ENCODE measurements around the gene ARMC9.

The ARMC9 gene

DNA sequence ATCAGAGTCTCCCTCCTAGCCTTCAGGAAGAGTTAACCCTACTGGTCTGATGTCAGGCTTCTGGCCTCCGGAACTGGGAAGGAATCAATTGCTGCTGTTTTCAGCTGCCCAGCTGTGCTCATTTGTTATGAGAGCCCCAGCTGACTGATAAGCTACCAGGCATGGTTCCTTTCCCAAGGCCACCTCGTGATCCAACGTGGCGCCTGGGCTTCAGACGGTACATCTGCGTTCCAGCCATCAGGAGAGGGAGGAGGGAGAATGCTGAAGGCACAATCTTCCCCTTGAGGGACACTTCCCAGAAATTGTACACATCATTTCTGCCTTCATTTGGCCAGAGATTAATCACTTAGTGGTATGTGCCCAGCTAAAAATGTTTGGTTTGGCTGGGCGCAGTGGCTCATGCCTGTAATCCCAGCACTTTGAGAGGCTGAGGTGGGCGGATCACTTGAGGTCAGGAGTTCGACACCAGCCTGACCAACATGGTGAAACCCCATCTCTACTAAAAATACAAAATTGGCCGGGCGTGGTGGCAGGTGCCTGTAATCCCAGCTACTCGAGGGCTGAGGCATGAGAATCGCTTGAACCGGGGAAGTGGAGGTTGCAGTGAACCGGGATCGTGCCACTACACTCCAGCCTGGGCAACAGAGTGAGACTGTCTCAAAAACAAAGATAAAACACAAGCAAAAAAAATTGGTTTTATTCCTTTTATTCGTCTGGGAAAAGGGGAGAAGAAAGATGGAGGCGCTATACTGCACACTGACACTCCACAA is 10.5 kb upstream of the ARMC9 start:
- TF ChIP-seq, protein P1, sequence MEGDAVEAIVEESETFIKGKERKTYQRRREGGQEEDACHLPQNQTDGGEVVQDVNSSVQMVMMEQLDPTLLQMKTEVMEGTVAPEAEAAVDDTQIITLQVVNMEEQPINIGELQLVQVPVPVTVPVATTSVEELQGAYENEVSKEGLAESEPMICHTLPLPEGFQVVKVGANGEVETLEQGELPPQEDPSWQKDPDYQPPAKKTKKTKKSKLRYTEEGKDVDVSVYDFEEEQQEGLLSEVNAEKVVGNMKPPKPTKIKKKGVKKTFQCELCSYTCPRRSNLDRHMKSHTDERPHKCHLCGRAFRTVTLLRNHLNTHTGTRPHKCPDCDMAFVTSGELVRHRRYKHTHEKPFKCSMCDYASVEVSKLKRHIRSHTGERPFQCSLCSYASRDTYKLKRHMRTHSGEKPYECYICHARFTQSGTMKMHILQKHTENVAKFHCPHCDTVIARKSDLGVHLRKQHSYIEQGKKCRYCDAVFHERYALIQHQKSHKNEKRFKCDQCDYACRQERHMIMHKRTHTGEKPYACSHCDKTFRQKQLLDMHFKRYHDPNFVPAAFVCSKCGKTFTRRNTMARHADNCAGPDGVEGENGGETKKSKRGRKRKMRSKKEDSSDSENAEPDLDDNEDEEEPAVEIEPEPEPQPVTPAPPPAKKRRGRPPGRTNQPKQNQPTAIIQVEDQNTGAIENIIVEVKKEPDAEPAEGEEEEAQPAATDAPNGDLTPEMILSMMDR (conservative IDR thresholded peaks at IDR 0.05; ENCODE audit: low read depth): no peak
- H3K27ac ChIP-seq: no peak overlapping the region
- CTCF ChIA-PET: interaction anchor here (0.5 to 0.6 kb wide), 2 partner anchors 16 to 56 kb away, joined by 3 to 9 read pairs; no protein-coding TSS in a partner anchor
- POLR2A ChIA-PET (ENCODE audit: low non-redundant PET): no interaction called here
- no peak for DNase-seq (ENCODE audit: low spot score)

DNA sequence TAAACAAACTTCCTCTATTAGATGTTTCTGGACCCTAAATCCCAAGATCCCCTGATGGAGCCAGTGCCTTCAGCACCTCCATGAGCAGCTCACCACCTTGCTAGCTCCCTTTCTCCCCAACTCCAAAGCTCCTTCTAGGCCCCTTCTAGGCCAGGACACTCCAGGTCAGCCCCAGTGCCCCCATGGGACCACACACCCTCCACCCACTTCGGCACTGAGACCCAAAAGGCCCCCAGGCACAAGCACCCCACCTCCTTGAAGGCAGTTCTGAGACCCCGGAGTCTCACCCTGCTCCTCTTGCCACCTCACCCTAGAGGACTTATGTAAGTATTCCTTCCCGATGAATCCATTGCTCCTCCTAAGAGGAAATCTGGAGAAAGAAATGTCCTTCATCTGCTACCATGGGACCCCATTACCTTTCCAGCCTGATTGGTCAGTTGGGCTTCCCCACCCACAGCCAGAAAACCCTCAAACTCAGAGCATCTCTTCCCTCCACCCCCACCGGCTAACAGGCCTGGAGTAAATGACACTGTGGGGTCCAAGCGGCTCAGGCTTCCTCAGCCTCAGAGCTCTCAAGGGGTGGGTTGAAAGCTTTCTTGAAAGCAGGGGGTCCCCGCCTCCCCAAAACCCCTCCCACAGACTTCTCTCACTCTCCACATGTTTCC is 9.8 kb upstream of the ARMC9 start:
- TF ChIP-seq, protein P1 (conservative IDR thresholded peaks at IDR 0.05; ENCODE audit: low read depth): no peak
- CTCF ChIA-PET: interaction anchor here (0.5 to 0.6 kb wide), 2 partner anchors 17 to 56 kb away, joined by 3 to 9 read pairs; no protein-coding TSS in a partner anchor
- no peak overlapping the region for H3K27ac ChIP-seq
- POLR2A ChIA-PET (ENCODE audit: low non-redundant PET): no interaction called here
- DNase-seq (ENCODE audit: low spot score): no peak

DNA sequence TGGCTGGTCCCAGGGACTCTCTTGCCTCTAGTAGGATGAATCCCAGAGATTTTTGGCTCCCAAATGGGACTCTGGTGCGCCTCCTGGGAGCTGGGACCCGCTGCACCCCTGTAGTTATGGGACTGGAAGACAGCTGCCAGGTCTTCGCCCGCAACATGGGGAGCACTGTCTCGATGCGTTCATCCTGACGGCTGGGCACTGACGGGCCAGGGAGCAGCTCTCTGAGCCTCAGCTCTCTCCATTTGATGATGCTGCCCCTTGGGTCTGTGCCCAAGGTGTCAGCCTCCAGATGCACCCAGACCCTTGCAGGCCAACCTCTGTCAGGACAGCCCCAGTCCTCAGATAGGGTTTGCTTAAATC is 9.3 kb upstream of the ARMC9 start:
- POLR2A ChIA-PET (ENCODE audit: low non-redundant PET): no interaction called here
- CTCF ChIA-PET: no interaction called here
- no peak overlapping the region for H3K27ac ChIP-seq
- no peak for DNase-seq (ENCODE audit: low spot score)
- TF ChIP-seq, protein P1 (conservative IDR thresholded peaks at IDR 0.05; ENCODE audit: low read depth): no peak

DNA sequence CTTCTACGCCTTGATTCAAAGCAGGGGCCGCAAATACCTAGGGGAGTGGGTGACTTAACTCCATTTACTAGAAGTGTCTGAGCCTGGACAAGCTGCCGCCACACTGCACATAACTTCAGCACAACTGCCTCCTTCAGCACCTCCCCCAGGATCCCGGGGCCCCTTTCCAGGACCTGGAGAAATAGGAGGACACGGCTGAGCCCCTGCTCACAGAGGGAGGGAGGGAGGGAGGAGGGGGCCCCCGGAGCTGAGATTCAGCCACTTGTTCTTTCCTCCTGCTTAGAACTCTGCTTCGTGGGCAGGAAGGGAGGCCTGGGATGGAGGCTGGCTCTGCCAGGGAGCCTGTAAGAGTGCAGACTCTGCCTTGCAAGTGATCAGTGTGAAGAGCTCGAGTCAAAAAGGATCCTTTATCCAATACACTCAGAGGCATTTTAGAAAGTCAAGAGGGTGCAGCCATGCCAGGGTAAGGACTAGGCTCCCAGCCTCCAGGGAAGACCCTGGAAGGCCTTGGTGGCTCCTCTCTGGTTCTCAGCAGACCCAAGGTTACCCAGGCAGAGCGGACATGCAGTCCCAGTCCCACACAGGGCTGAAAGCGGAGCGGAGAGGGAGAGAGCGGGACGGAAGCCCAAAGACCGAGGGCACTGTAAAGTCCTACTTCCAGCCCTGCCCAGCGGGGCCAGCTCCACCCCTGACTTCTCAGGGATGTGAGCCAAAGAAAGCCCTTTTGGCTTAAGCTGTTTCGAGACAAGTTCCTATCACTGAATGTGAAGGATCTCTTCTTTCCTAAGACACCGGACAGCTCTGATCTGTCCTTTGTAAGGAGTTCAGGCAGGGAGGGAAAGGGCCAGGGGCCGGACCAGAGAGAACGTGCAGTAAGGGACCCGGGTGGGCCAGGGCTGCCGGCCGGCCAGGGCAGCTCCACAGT is 8.6 kb upstream of the ARMC9 start:
- ChIA-PET CTCF (interaction anchor here (0.5 to 0.7 kb wide), 2 partner anchors 223 to 262 kb away, joined by 3 read pairs; no protein-coding TSS in a partner anchor), POLR2A (ENCODE audit: low non-redundant PET) (no interaction called here)
- DNase-seq (ENCODE audit: low spot score): no peak
- H3K27ac ChIP-seq: no peak overlapping the region
- TF ChIP-seq, protein P1 (conservative IDR thresholded peaks at IDR 0.05; ENCODE audit: low read depth): no peak

DNA sequence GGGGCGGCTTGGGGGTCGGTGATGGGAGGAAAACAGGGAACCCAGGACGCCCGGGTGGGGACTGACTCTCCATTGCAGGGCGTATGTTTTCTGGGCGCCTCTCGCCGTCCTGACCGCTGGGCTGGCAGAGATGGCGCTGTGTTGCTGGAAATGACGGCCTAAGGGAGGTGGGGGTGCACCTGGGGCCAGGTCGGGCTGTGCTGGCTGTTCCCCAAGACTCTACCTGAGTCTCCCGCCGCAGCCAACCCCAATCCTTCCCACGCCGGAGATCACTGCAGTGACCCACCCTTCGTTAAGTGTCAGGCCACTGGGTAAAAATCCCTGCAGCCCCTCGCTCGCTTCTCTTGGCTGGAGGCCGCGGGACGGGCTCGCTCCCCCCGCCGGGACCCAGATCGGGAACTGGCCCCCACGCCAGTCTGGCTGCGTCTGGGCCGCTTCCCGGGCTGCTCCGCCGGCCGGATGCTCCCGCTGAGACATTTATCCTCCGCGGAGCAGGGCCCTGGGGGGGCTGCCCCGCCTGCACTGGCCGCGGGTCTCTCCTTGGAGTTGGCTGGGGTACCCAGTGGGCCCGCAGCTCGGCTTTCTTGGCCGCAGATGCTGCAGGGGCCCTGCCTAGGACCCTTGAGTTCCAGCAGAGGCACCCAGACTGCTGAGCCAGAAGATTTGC is 7.8 kb upstream of the ARMC9 start:
- ChIA-PET POLR2A (ENCODE audit: low non-redundant PET) (no interaction called here), CTCF (interaction anchor here (0.5 kb wide), 1 partner anchor 30 kb away, joined by 5 read pairs; no protein-coding TSS in a partner anchor)
- TF ChIP-seq, protein P1 (conservative IDR thresholded peaks at IDR 0.05; ENCODE audit: low read depth): no peak
- no peak overlapping the region for H3K27ac ChIP-seq
- no peak for DNase-seq (ENCODE audit: low spot score)

All from RWPE1 (cell line).